HS-5 (cell line): ENCODE data around the gene YY1.
"Not testable (repeated sequence)": the region's sequence is repeated elsewhere in the genome, so short reads cannot be mapped to it uniquely, and the experiment has no call there.

Source experiments
- DNase-seq: peaks from one replicate; pipeline ENCODE4 v3.0.0-alpha.2; 2012; ENCODE audit warnings: low read depth

Gene YY1

GRCh38 chr14:100283984-100284881 lies 45.3 kb downstream of the YY1 start:
- no peak for DNase-seq

- no peak for DNase-seq
Measured at GRCh38 chr14:100285021-100285912, 46.3 kb downstream of the YY1 start.

GRCh38 chr14:100285913-100286400 lies 47.0 kb downstream of the YY1 start:
- no peak for DNase-seq

GRCh38 chr14:100286484-100287191 lies 47.7 kb downstream of the YY1 start:
- DNase-seq: no peak

GRCh38 chr14:100287202-100287997 lies 48.5 kb downstream of the YY1 start:
- DNase-seq: no peak

GRCh38 chr14:100287998-100288295 lies 49.0 kb downstream of the YY1 start:
- DNase-seq: not testable (repeated sequence)

GRCh38 chr14:100288382-100289185 lies 49.6 kb downstream of the YY1 start:
- no peak for DNase-seq

- no peak for DNase-seq
Measured at GRCh38 chr14:100289916-100290606, 51.1 kb downstream of the YY1 start.

GRCh38 chr14:100290607-100291304 lies 51.8 kb downstream of the YY1 start:
- DNase-seq: no peak

GRCh38 chr14:100291305-100292075 lies 52.5 kb downstream of the YY1 start:
- no peak for DNase-seq

- DNase-seq: no peak
Measured at GRCh38 chr14:100292301-100292775, 53.4 kb downstream of the YY1 start.

GRCh38 chr14:100292776-100293461 lies 54.0 kb downstream of the YY1 start:
- DNase-seq: no peak

- DNase-seq: no peak
Measured at GRCh38 chr14:100293497-100294212, 54.7 kb downstream of the YY1 start.

GRCh38 chr14:100294213-100294962 lies 55.4 kb downstream of the YY1 start:
- DNase-seq: no peak

- DNase-seq: no peak
Measured at GRCh38 chr14:100294963-100295330, 56.0 kb downstream of the YY1 start.

GRCh38 chr14:100295376-100296105 lies 56.6 kb downstream of the YY1 start:
- DNase-seq: no peak
